Natural killer cell (primary cell): ENCODE data around the gene INO80C. TPM values are rescaled to one million over a fixed set of nuclear protein-coding genes. Genes with fewer than 3 reads are reported as not detected.

ENCODE experiments used
- ATAC-seq, 3 donors: fragments of 150-1000 bp in 2 of 3; fragments of 200-7000 bp in 1 of 3; cut with Tn5 transposase; 1 replicate in 1 of 3; 2 replicates in 2 of 3; pipeline ENCODE4 v1.10.0; 2021; ENCODE audit warnings: mild to moderate bottlenecking in 2 of 3, moderate library complexity in 2 of 3
- DNase-seq, 2 donors: peaks; one replicate each; pipeline versions ENCODE4 v3.0.0 to v3.0.0-alpha.2; 2013 to 2021; ENCODE audit warnings: mixed read lengths in 1 of 2
- H3K27ac ChIP-seq: one replicate; pipeline ENCODE4 v1.5.1; 2013; ENCODE audit warnings: mild to moderate bottlenecking, low read length
- H3K27me3 ChIP-seq: one replicate; pipeline ENCODE4 v1.6.1; 2013; ENCODE audit warnings: low read length; ENCODE audit not compliant: control insufficient read depth, insufficient read depth
- H3K36me3 ChIP-seq: one replicate; pipeline ENCODE4 v1.6.1; 2013; ENCODE audit warnings: low read length; ENCODE audit not compliant: control insufficient read depth, insufficient read depth
- H3K4me1 ChIP-seq: one replicate; pipeline ENCODE4 v1.6.1; 2013; ENCODE audit warnings: low read length; ENCODE audit not compliant: control insufficient read depth, insufficient read depth
- H3K4me3 ChIP-seq: one replicate; pipeline ENCODE4 v1.5.1; 2013; ENCODE audit warnings: low read length
- H3K9me3 ChIP-seq: one replicate; pipeline ENCODE4 v1.6.1; 2013; ENCODE audit warnings: low read length; ENCODE audit not compliant: control insufficient read depth, insufficient read depth
- H3K27ac Mint-ChIP-seq, 2 donors: one replicate each; pipeline ENCODE4 v1.8.0; 2022; ENCODE audit warnings: mild to moderate bottlenecking in 2 of 2, mixed read lengths in 2 of 2, moderate library complexity in 1 of 2
- H3K27me3 Mint-ChIP-seq, 2 donors: one replicate each; pipeline ENCODE4 v1.8.0; 2022; ENCODE audit warnings: low read depth in 2 of 2, mixed read lengths in 2 of 2
- H3K36me3 Mint-ChIP-seq: one replicate; pipeline ENCODE4 v1.8.0; 2022; ENCODE audit warnings: mixed read lengths
- H3K4me1 Mint-ChIP-seq, 2 donors: one replicate each; pipeline ENCODE4 v1.8.0; 2022; ENCODE audit warnings: mixed read lengths in 2 of 2
- H3K4me3 Mint-ChIP-seq: one replicate; pipeline ENCODE4 v1.8.0; 2022; ENCODE audit warnings: mild to moderate bottlenecking, moderate library complexity, mixed read lengths
- H3K9me3 Mint-ChIP-seq, 2 donors: one replicate each; pipeline ENCODE4 v1.8.0; 2022; ENCODE audit warnings: mixed read lengths in 2 of 2
- CTCF ChIP-seq: fragments of 200-600 bp; IDR thresholded peaks from one replicate; pipeline ENCODE4 v1.8.0; 2022; ENCODE audit warnings: antibody characterized with exemption
- WGBS: methylation state at CpG from one replicate; pipeline ENCODE4 v1.1.7; 2013; ENCODE audit warnings: missing lambda C conversion rate; ENCODE audit not compliant: insufficient coverage; 5-methylcytosine and 5-hydroxymethylcytosine counted together
- intact Hi-C: fragments of 100-400 bp; cut with micrococcal nuclease; formaldehyde crosslinking; loops from one replicate; pipeline ENCODE4 v1.14.2; 2022
- total RNA-seq, 4 donors: library from RNA; stranded (reverse); fragments of 120-200 nt in 1 of 4; gene quantifications; one replicate each; pipeline versions ENCODE4 v1.2.3 to v1.2.4, GENCODE V29; 2013 to 2022

The INO80C gene
- total RNA-seq, 3 donors from 2014 or later (not counting 1 experiment from before 2014, with no cell fraction given): 17.6 to 19.5 (median 19.2) TPM

GRCh38 chr18:35458677-35459441 lies 38.9 kb downstream of the INO80C start:
- no peaks in the 10 kb centered on the region for H3K36me3 ChIP-seq
- H3K27ac Mint-ChIP-seq: no peak overlapping the region
- ATAC-seq: no peak

GRCh38 chr18:35458271-35458670 lies 39.5 kb downstream of the INO80C start:
- 77% methylated on average over 1 of the region's 1 CpG for WGBS
- DNase-seq: no peak
- H3K36me3 ChIP-seq: no peaks in the 10 kb centered on the region
- H3K36me3 Mint-ChIP-seq: no peaks in the 10 kb centered on the region
- peaks cover 0 to 6% of the 10 kb centered on the region in 2 donors for H3K27me3 Mint-ChIP-seq
- ATAC-seq: no peak
- H3K4me3 Mint-ChIP-seq: no peak overlapping the region
- no peaks in the 10 kb centered on the region for H3K27me3 ChIP-seq
- no peak overlapping the region for H3K27ac ChIP-seq
- H3K9me3 ChIP-seq: no peaks in the 10 kb centered on the region
- H3K4me1 Mint-ChIP-seq: no peaks in the 10 kb centered on the region
- intact Hi-C loops: no loop called here
- no peak for TF ChIP-seq CTCF
- no peaks in the 10 kb centered on the region for H3K9me3 Mint-ChIP-seq
- H3K4me1 ChIP-seq: no peaks in the 10 kb centered on the region
- no peak overlapping the region for H3K27ac Mint-ChIP-seq
- no peak overlapping the region for H3K4me3 ChIP-seq

More at GRCh38 chr18:35458677-35459441, 38.9 kb downstream of the INO80C start:
- no peaks in the 10 kb centered on the region for H3K4me1 Mint-ChIP-seq
- no peaks in the 10 kb centered on the region for H3K36me3 Mint-ChIP-seq
- no peaks in the 10 kb centered on the region for H3K27me3 ChIP-seq
- H3K4me3 ChIP-seq: no peak overlapping the region
- no peaks in the 10 kb centered on the region for H3K9me3 ChIP-seq
- no peaks in the 10 kb centered on the region for H3K4me1 ChIP-seq
- DNase-seq: no peak
- no peak overlapping the region for H3K27ac ChIP-seq
- H3K9me3 Mint-ChIP-seq: no peaks in the 10 kb centered on the region
- H3K4me3 Mint-ChIP-seq: no peak overlapping the region
- H3K27me3 Mint-ChIP-seq: peaks cover 0 to 6% of the 10 kb centered on the region in 2 donors
- WGBS: 73% methylated on average over 4 of the region's 4 CpGs
- intact Hi-C loops: no loop called here
- no peak for TF ChIP-seq CTCF

- no peak for TF ChIP-seq CTCF
- Histone ChIP-seq H3K9me3 (no peaks in the 10 kb centered on the region), H3K4me1 (no peaks in the 10 kb centered on the region), H3K27ac (no peak overlapping the region), H3K4me3 (no peak overlapping the region), H3K27me3 (no peaks in the 10 kb centered on the region), H3K36me3 (no peaks in the 10 kb centered on the region)
- ATAC-seq (no peak), DNase-seq (no peak)
- H3K4me3 Mint-ChIP-seq: no peak overlapping the region
- H3K36me3 Mint-ChIP-seq: no peaks in the 10 kb centered on the region
- intact Hi-C loops: no loop called here
- no peaks in the 10 kb centered on the region for H3K4me1 Mint-ChIP-seq
- 100% methylated on average over 1 of the region's 3 CpGs for WGBS
- no peaks in the 10 kb centered on the region for H3K9me3 Mint-ChIP-seq
- peaks cover 0 to 6% of the 10 kb centered on the region in 2 donors for H3K27me3 Mint-ChIP-seq
- no peak overlapping the region for H3K27ac Mint-ChIP-seq
Observed at GRCh38 chr18:35457140-35457704, 40.5 kb downstream of the INO80C start.
